GM12878 (cell line): ENCODE results near the gene NHSL1. TPM values are rescaled to one million over a fixed set of nuclear protein-coding genes. Genes with fewer than 3 reads are reported as not detected.

ENCODE experiments used
- BCL3 ChIP-seq: IDR thresholded peaks from 2 replicates; pipeline ENCODE4 v1.6.1; 2011; ENCODE audit warnings: borderline replicate concordance, low read depth, mild to moderate bottlenecking, moderate library complexity, low read length; ENCODE audit not compliant: insufficient read depth, poor library complexity, severe bottlenecking
- CTCF ChIP-seq, 3 experiments: IDR thresholded peaks in 2 of 3; conservative IDR thresholded peaks in 1 of 3; 2 replicates each; pipeline ENCODE4 v1.5.1; 2011; ENCODE audit warnings: low read depth in 3 of 3, low read length in 3 of 3, mild to moderate bottlenecking in 3 of 3, control low read depth in 2 of 3, moderate library complexity in 2 of 3, inconsistent platforms in 1 of 3, mixed read lengths in 1 of 3; ENCODE audit not compliant: control insufficient read depth in 2 of 3, insufficient read depth in 1 of 3; ENCODE audit errors: extremely low read depth in 1 of 3
- IKZF2 ChIP-seq, 2 experiments: fragments of 450-650 bp; IDR thresholded peaks; 2 replicates each; pipeline ENCODE4 v1.6.1; 2017; ENCODE audit warnings: mild to moderate bottlenecking in 2 of 2, moderate library complexity in 2 of 2
- JUNB ChIP-seq: IDR thresholded peaks from 2 replicates; pipeline ENCODE4 v1.6.1; 2016; ENCODE audit warnings: antibody characterized with exemption, mild to moderate bottlenecking
- MEF2A ChIP-seq: IDR thresholded peaks from 2 replicates; pipeline ENCODE4 v1.6.1; 2011; ENCODE audit warnings: low read depth, mild to moderate bottlenecking, low read length, moderate library complexity; ENCODE audit not compliant: insufficient read depth
- MLLT1 ChIP-seq: fragments of 450-650 bp; IDR thresholded peaks from 2 replicates; pipeline ENCODE4 v1.6.1; 2016; ENCODE audit warnings: mild to moderate bottlenecking
- NRF1 ChIP-seq: conservative IDR thresholded peaks from 2 replicates; pipeline ENCODE4 v1.6.1; 2011; ENCODE audit warnings: mild to moderate bottlenecking, low read depth, low read length, improper control_type of control experiment
- POLR2A ChIP-seq: IDR thresholded peaks from 2 replicates; pipeline ENCODE4 v1.6.1; 2011; ENCODE audit warnings: low read depth, mild to moderate bottlenecking, low read length
- RAD21 ChIP-seq: IDR thresholded peaks from 2 replicates; pipeline ENCODE4 v1.6.1; 2011; ENCODE audit warnings: mild to moderate bottlenecking, low read depth, low read length, moderate library complexity; ENCODE audit not compliant: insufficient read depth
- STAT1 ChIP-seq: fragments of 450-650 bp; conservative IDR thresholded peaks from 2 replicates; pipeline ENCODE4 v1.6.1; 2014; ENCODE audit warnings: antibody characterized with exemption, mild to moderate bottlenecking
- TCF12 ChIP-seq: IDR thresholded peaks from 2 replicates; pipeline ENCODE4 v1.6.1; 2011; ENCODE audit warnings: low read depth, mild to moderate bottlenecking, low read length
- YBX1 ChIP-seq: fragments of 450-650 bp; IDR thresholded peaks from 2 replicates; pipeline ENCODE4 v1.6.1; 2016; ENCODE audit warnings: antibody characterized with exemption
- ZNF207 ChIP-seq: fragments of 450-650 bp; IDR thresholded peaks from 2 replicates; pipeline ENCODE4 v1.6.1; 2014; ENCODE audit warnings: antibody characterized with exemption, mild to moderate bottlenecking, borderline replicate concordance
- polyA plus RNA-seq, 11 experiments: library from polyadenylated mRNA; depleted of rRNA in 4 of 11; unstranded in 6 of 11; stranded (reverse) in 5 of 11; fragments of >200 nt; fragmentation: Nextera tagmentation in 4 of 11; fragmentation: Illumina TruSeq in 1 of 11; extraction: Ambion mirVana in 4 of 11; extraction: Trizol in 1 of 11; gene quantifications; 1 replicate in 1 of 11; 2 replicates in 10 of 11; pipeline versions ENCODE4 v1.2.1 to v1.2.3, GENCODE V29; 2011 to 2016; ENCODE audit warnings: inconsistent platforms in 2 of 11, missing spikeins in 2 of 11, low read depth in 1 of 11
- total RNA-seq, 4 experiments: library from RNA; depleted of rRNA in 3 of 4; stranded (reverse); fragments of >200 nt in 3 of 4; fragmentation: Illumina TruSeq in 1 of 4; extraction: Trizol in 1 of 4; gene quantifications; 2 replicates each; pipeline versions ENCODE4 v1.2.1 to v1.2.3, GENCODE V29; 2013 to 2021
- TF ChIP-seq, protein P1 (sequence below): fragments of 450-650 bp; IDR thresholded peaks from 2 replicates; pipeline ENCODE4 v1.6.1; 2017; ENCODE audit warnings: mild to moderate bottlenecking, moderate library complexity
- TF ChIP-seq, protein P2 (sequence below): fragments of 450-650 bp; formaldehyde crosslinking; IDR thresholded peaks from 2 replicates; pipeline ENCODE4 v1.4.0; 2020; ENCODE audit warnings: mild to moderate bottlenecking, moderate library complexity

Gene NHSL1
- total and polyA plus RNA-seq, 10 of the 15 experiments (the other 5 are each of a cell fraction or from before 2014, with no cell fraction given), result 0.26 to 14.1 (median 0.90) TPM

- TF ChIP-seq, protein P1, sequence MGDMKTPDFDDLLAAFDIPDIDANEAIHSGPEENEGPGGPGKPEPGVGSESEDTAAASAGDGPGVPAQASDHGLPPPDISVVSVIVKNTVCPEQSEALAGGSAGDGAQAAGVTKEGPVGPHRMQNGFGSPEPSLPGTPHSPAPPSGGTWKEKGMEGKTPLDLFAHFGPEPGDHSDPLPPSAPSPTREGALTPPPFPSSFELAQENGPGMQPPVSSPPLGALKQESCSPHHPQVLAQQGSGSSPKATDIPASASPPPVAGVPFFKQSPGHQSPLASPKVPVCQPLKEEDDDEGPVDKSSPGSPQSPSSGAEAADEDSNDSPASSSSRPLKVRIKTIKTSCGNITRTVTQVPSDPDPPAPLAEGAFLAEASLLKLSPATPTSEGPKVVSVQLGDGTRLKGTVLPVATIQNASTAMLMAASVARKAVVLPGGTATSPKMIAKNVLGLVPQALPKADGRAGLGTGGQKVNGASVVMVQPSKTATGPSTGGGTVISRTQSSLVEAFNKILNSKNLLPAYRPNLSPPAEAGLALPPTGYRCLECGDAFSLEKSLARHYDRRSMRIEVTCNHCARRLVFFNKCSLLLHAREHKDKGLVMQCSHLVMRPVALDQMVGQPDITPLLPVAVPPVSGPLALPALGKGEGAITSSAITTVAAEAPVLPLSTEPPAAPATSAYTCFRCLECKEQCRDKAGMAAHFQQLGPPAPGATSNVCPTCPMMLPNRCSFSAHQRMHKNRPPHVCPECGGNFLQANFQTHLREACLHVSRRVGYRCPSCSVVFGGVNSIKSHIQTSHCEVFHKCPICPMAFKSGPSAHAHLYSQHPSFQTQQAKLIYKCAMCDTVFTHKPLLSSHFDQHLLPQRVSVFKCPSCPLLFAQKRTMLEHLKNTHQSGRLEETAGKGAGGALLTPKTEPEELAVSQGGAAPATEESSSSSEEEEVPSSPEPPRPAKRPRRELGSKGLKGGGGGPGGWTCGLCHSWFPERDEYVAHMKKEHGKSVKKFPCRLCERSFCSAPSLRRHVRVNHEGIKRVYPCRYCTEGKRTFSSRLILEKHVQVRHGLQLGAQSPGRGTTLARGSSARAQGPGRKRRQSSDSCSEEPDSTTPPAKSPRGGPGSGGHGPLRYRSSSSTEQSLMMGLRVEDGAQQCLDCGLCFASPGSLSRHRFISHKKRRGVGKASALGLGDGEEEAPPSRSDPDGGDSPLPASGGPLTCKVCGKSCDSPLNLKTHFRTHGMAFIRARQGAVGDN, result no peak
- peak; percentile 87 for TF ChIP-seq MEF2A
- TF ChIP-seq CTCF (IDR thresholded peaks at IDR 0.05 in 2 of 3, conservative IDR thresholded peaks at IDR 0.05 in 1 of 3; ENCODE audit: control insufficient read depth in 2 of 3, extremely low read depth in 1 of 3, insufficient read depth in 1 of 3, low read depth in 3 of 3, low read length in 3 of 3), result no peak
- TF ChIP-seq NRF1, result no peak
- TF ChIP-seq IKZF2 (IDR thresholded peaks at IDR 0.05), result peak; percentile 57 to 58; a peak in 3 of 4 replicates
- TF ChIP-seq STAT1, result no peak
- no peak for TF ChIP-seq POLR2A
- no peak for TF ChIP-seq MLLT1
- no peak for TF ChIP-seq ZNF207
- no peak for TF ChIP-seq RAD21
- TF ChIP-seq YBX1, result no peak
- TF ChIP-seq JUNB, result peak; percentile 94
- TF ChIP-seq TCF12, result no peak
- TF ChIP-seq, protein P2, sequence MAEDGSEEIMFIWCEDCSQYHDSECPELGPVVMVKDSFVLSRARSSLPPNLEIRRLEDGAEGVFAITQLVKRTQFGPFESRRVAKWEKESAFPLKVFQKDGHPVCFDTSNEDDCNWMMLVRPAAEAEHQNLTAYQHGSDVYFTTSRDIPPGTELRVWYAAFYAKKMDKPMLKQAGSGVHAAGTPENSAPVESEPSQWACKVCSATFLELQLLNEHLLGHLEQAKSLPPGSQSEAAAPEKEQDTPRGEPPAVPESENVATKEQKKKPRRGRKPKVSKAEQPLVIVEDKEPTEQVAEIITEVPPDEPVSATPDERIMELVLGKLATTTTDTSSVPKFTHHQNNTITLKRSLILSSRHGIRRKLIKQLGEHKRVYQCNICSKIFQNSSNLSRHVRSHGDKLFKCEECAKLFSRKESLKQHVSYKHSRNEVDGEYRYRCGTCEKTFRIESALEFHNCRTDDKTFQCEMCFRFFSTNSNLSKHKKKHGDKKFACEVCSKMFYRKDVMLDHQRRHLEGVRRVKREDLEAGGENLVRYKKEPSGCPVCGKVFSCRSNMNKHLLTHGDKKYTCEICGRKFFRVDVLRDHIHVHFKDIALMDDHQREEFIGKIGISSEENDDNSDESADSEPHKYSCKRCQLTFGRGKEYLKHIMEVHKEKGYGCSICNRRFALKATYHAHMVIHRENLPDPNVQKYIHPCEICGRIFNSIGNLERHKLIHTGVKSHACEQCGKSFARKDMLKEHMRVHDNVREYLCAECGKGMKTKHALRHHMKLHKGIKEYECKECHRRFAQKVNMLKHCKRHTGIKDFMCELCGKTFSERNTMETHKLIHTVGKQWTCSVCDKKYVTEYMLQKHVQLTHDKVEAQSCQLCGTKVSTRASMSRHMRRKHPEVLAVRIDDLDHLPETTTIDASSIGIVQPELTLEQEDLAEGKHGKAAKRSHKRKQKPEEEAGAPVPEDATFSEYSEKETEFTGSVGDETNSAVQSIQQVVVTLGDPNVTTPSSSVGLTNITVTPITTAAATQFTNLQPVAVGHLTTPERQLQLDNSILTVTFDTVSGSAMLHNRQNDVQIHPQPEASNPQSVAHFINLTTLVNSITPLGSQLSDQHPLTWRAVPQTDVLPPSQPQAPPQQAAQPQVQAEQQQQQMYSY (CRISPR knock-in tag), result no peak
- no peak for TF ChIP-seq BCL3
Observed at GRCh38 chr6:138410972-138411880, 88.1 kb downstream of the NHSL1 start (continued).
